GM12873 (cell line): Measurements from ENCODE around the gene SVIL.

ENCODE experiments used
- CTCF ChIP-seq: IDR thresholded peaks from 2 replicates; pipeline ENCODE4 v1.5.1; 2012; ENCODE audit warnings: low read depth, mild to moderate bottlenecking, moderate library complexity, low read length, control low read depth; ENCODE audit not compliant: insufficient read depth; ENCODE audit errors: missing control alignments

Gene SVIL

GRCh38 chr10:29424017-29424416, 210.8 kb downstream of the SVIL start:
- no peak for TF ChIP-seq CTCF

GRCh38 chr10:29420744-29421143, 214.0 kb downstream of the SVIL start:
- TF ChIP-seq CTCF, result no peak

GRCh38 chr10:29417324-29417723, 217.4 kb downstream of the SVIL start:
- no peak for TF ChIP-seq CTCF

GRCh38 chr10:29415876-29416275, 218.9 kb downstream of the SVIL start:
- TF ChIP-seq CTCF, result no peak

GRCh38 chr10:29414501-29414900, 220.3 kb downstream of the SVIL start:
- TF ChIP-seq CTCF, result no peak

- no peak for TF ChIP-seq CTCF
Observed at GRCh38 chr10:29412485-29412884, 222.3 kb downstream of the SVIL start.

- TF ChIP-seq CTCF, result no peak
Observed at GRCh38 chr10:29411666-29412315, 223.0 kb downstream of the SVIL start.
